Activated naive CD8-positive, alpha-beta T cell treated with anti-CD3 and anti-CD28 coated beads, Interleukin-2, amount 10 ng/mL, durations not matched to agents 7 days and 5 days (primary cell): ENCODE measurements around the gene TSPAN9. TPM values are rescaled to one million over a fixed set of nuclear protein-coding genes. Genes with fewer than 3 reads are reported as not detected.

Source experiments
- ATAC-seq: fragments of 150-1000 bp; cut with Tn5 transposase; one replicate; pipeline ENCODE4 v1.10.0; 2021; ENCODE audit warnings: low read depth, moderate library complexity
- POLR2A ChIA-PET: fragments of 350-600 bp; sonication (Branson Sonifier 250); formaldehyde crosslinking; loops from one replicate; lab custom pipeline; 2021; ENCODE audit warnings: antibody characterized with exemption; lab: Charles Lee
- DNase-seq: peaks from one replicate; pipeline ENCODE4 v3.0.0; 2021
- H3K27ac Mint-ChIP-seq: one replicate; pipeline ENCODE4 v1.8.0; 2022; ENCODE audit warnings: mild to moderate bottlenecking, mixed read lengths
- H3K27me3 Mint-ChIP-seq: one replicate; pipeline ENCODE4 v1.8.0; 2022; ENCODE audit warnings: mild to moderate bottlenecking, moderate library complexity, mixed read lengths
- H3K36me3 Mint-ChIP-seq: one replicate; pipeline ENCODE4 v1.8.0; 2021; ENCODE audit warnings: mild to moderate bottlenecking, mixed read lengths
- H3K4me1 Mint-ChIP-seq: one replicate; pipeline ENCODE4 v1.8.0; 2021; ENCODE audit warnings: mixed read lengths
- H3K4me3 Mint-ChIP-seq: one replicate; pipeline ENCODE4 v1.8.0; 2022; ENCODE audit warnings: mild to moderate bottlenecking, moderate library complexity, mixed read lengths
- H3K9me3 Mint-ChIP-seq: one replicate; pipeline ENCODE4 v1.8.0; 2021; ENCODE audit warnings: mixed read lengths
- total RNA-seq, 2 experiments: library from RNA; stranded (reverse); gene quantifications; one replicate each; pipeline ENCODE4 v1.2.3, GENCODE V29; 2021

TSPAN9 gene
- total RNA-seq, 2 experiments from 2014 or later, result 0.42 to 0.60 TPM

DNA sequence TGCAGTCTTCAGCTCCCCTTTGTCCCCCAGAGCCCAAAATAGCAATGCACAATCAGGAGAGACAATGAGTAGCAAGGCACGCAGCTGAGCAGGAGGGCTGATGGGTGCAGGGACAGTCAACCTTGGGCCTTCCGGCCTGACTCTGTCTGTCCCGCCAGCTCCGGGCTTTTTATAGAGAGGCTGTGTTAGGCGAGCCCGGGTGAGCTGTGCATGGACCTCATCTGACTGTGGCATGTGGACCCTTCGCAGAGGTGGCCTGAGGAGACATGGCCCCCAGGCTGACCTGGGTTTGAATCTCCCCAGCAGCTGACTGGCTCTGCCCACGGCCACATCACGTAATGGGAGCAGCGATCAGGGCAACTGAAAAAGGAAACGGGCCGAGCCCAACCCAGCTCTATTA lies 177.9 kb downstream of the TSPAN9 start:
- DNase-seq (no peak), ATAC-seq (no peak)
- POLR2A ChIA-PET, result no interaction called here
- peaks cover 2% of the 10 kb centered on the region for H3K4me1 Mint-ChIP-seq
- no peak overlapping the region for H3K4me3 Mint-ChIP-seq
- H3K9me3 Mint-ChIP-seq, result no peaks in the 10 kb centered on the region
- no peak overlapping the region for H3K27ac Mint-ChIP-seq
- H3K27me3 Mint-ChIP-seq, result peaks cover 6% of the 10 kb centered on the region
- H3K36me3 Mint-ChIP-seq, result no peaks in the 10 kb centered on the region

DNA sequence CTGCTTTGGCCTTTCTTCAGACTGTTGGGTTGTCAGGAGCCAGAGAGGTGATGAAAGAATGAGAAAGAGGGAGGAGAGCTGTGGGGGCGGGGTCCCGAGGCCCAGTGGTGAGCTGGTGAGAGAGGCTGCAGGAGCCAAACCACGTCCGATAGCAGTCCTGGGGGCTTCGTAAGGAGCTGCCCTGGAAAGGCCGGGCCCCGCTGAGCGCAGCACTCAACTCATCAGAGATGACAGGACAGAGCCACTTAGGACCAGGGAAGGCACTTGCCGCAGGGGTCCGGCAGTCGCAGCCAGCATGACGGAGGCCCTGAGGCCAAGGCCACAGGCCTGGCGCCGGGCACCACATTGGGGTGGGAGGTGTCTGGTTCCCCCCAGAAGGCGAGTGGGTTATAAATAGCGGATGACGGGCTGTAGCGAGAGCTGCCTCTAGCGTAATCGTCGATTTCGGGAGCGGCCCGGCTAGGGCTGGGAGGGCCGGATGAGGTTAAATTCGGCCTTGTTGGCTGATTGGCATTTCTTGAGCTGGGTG lies 179.0 kb downstream of the TSPAN9 start:
- Mint-ChIP-seq H3K4me3 (no peak overlapping the region), H3K36me3 (no peaks in the 10 kb centered on the region), H3K27me3 (no peaks in the 10 kb centered on the region), H3K4me1 (no peaks in the 10 kb centered on the region), H3K27ac (no peak overlapping the region), H3K9me3 (no peaks in the 10 kb centered on the region)
- POLR2A ChIA-PET, result no interaction called here
- ATAC-seq (no peak), DNase-seq (no peak)

DNA sequence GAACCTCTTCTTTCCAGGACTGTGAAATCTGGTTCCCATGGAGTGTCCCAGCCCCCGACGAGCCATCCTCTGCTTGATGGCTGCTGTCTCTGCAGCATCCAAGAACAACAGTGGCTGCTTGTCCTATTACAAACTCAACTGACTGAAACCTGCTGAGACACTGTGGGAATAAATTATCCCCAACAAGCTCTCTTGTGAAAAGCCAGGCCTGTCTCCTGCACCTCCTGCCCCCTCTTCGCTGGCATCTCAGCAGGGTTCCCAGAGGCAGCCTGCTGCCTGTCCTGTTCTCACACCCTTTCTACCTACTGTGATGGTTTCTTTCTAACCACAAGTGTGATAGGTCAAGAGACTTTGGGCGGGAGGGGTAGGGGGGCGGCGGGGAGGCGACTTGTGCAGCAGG lies 180.2 kb downstream of the TSPAN9 start:
- DNase-seq (no peak), ATAC-seq (no peak)
- Mint-ChIP-seq H3K9me3 (no peaks in the 10 kb centered on the region), H3K4me1 (no peaks in the 10 kb centered on the region), H3K27me3 (no peaks in the 10 kb centered on the region), H3K27ac (no peak overlapping the region), H3K36me3 (no peaks in the 10 kb centered on the region), H3K4me3 (no peak overlapping the region)
- POLR2A ChIA-PET, result no interaction called here

DNA sequence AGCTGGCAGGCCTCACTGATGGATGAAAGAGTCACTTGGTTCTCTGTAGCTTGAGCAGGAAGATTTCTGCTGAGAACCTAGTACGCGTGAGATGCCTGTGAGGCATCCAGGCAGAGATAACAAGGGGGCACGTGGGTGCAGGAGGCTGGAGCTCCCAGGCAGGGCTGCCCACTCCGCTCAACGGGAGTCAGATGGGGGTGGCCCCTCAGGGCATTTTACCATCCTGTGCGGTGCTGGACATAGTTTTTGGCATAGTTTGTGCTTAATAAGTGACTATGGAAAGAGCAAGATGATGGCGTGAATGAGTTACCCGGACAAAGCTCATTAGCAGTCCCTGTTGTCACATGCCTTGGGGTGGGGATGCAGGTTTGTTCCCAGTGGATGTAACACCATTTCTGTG lies 182.8 kb downstream of the TSPAN9 start:
- Mint-ChIP-seq H3K36me3 (no peaks in the 10 kb centered on the region), H3K4me3 (no peak overlapping the region), H3K9me3 (no peaks in the 10 kb centered on the region), H3K27ac (no peak overlapping the region), H3K27me3 (no peaks in the 10 kb centered on the region), H3K4me1 (no peaks in the 10 kb centered on the region)
- POLR2A ChIA-PET, result no interaction called here
- ATAC-seq (no peak), DNase-seq (no peak)

DNA sequence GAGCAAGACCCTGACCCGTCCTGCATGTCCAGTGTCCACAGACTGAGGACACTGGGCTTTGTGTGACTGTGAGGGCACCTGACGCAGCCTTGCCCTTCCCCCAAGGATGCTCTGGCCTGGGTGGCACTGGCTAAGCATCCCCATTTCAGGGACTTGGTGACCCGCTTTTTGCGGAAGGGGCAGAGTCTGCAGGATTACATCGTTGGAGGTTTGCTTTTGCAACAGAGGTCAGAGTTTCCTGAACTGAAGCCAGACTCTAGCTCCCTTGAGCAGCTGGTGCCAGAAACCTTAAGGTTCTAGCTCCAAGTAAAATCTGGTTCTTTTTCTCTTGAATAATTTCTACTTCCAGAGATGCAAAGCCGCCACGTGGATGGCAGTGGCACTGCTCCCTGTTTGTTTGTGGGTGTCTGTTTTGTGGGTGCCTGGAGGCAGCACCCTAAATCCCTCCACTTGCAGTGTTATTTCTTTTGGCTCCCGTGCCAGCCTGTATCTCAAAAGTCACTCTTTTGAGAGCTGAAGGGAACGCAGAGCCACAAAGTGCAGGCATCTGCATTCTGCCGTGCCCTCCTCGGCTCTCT lies 184.7 kb downstream of the TSPAN9 start:
- H3K4me1 Mint-ChIP-seq, result no peaks in the 10 kb centered on the region
- POLR2A ChIA-PET, result no interaction called here
- no peak overlapping the region for H3K27ac Mint-ChIP-seq
- H3K9me3 Mint-ChIP-seq, result no peaks in the 10 kb centered on the region
- H3K36me3 Mint-ChIP-seq, result no peaks in the 10 kb centered on the region
- H3K4me3 Mint-ChIP-seq, result no peak overlapping the region
- DNase-seq (no peak), ATAC-seq (no peak)
- H3K27me3 Mint-ChIP-seq, result peaks cover 1% of the 10 kb centered on the region

DNA sequence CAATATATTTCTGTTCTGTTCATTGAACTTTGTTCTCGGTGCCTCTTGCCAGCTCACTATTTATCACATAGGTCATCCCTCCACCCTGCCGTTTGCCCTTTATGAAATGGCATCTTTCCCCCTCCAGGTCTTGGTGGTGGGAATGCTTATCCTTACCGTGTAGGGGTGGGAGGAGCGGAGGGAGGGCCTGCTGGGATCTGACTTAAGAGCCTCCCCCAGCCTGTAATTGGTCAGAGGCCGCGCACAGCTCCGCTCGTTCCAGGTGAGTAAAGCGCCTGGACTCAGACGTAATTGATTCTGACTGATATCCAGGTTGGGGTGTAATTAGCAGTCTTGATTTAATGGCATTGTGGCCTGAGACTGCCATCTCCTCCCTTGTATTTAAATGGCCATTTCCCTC lies 185.3 kb downstream of the TSPAN9 start:
- no peaks in the 10 kb centered on the region for H3K36me3 Mint-ChIP-seq
- POLR2A ChIA-PET, result no interaction called here
- H3K9me3 Mint-ChIP-seq, result no peaks in the 10 kb centered on the region
- no peak overlapping the region for H3K27ac Mint-ChIP-seq
- DNase-seq (no peak), ATAC-seq (no peak)
- peaks cover 1% of the 10 kb centered on the region for H3K27me3 Mint-ChIP-seq
- no peaks in the 10 kb centered on the region for H3K4me1 Mint-ChIP-seq
- H3K4me3 Mint-ChIP-seq, result no peak overlapping the region

DNA sequence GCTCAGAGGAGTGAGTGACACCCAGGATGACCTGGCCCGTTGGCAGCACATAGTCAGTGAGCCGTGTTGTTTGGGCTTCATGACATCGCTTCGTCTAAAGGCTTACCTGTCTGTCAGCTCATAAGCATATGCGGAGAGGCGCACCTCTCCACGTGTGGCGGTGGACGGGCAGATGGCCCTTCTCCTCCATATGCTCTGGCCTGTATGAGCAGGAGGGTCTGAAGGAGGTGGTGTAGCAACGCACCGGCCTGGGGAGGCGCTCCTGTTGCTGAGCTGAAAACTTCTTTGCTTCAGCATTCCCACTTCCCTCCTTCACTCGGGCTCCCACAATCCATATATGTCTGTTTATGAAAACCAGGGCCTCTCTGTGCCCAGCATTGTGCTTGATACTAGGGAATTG lies 186.1 kb downstream of the TSPAN9 start:
- H3K36me3 Mint-ChIP-seq, result no peaks in the 10 kb centered on the region
- DNase-seq, result no peak
- H3K27ac Mint-ChIP-seq, result no peak overlapping the region
- peaks cover 1% of the 10 kb centered on the region for H3K27me3 Mint-ChIP-seq
- no peak for ATAC-seq
- H3K4me1 Mint-ChIP-seq, result no peaks in the 10 kb centered on the region
- no peaks in the 10 kb centered on the region for H3K9me3 Mint-ChIP-seq
- POLR2A ChIA-PET, result no interaction called here
- no peak overlapping the region for H3K4me3 Mint-ChIP-seq

DNA sequence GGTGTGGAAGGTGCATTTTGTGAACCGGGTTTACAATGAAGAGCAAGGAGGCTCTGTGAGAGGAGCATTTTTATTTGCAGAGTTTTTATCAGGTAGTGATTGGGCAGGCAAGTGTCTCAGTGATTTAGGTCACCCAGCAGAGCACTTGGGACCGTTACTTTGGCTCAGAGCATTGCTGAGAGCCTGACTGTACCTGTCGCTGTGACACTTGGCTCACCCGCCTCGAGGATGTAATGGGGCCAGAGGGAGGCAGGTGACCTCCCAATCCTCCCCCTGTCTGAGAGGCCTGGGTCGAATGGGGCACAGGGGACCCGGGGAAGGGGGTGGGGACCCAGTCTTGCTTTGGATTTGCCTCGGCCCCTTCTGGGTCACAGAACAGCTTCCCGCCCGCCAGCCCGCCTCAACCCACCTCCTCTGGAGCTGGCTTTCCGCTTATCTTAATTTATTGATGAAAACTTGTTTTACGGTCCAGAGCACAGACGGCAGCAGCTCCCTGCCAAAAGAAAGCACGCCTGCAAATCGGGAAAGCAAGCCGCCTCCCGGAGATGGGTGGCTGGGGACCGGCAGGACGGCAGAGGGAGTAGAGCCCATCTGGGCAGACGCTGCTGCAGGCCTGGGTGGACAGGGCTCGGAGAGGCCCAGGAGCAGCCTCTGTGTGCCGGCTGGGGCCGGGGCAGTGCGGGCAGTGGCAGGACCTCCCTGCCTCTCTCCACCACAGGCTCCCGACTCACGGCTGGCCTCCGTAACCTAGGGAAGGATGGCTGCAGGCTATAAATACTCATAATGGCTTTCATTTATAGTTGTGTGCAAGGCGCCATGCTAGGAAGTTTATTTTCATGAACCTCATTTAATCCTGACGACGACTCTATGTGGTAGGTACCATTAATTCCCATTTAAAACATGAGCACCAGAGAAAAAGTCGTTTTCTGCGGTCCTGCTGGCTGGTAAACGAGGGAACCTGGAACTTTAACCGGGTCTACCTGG lies 187.1 kb downstream of the TSPAN9 start:
- DNase-seq (no peak), ATAC-seq (no peak)
- Mint-ChIP-seq H3K27me3 (peaks cover 1% of the 10 kb centered on the region), H3K27ac (no peak overlapping the region), H3K4me3 (no peak overlapping the region), H3K4me1 (no peaks in the 10 kb centered on the region), H3K9me3 (no peaks in the 10 kb centered on the region), H3K36me3 (no peaks in the 10 kb centered on the region)
- POLR2A ChIA-PET, result no interaction called here

DNA sequence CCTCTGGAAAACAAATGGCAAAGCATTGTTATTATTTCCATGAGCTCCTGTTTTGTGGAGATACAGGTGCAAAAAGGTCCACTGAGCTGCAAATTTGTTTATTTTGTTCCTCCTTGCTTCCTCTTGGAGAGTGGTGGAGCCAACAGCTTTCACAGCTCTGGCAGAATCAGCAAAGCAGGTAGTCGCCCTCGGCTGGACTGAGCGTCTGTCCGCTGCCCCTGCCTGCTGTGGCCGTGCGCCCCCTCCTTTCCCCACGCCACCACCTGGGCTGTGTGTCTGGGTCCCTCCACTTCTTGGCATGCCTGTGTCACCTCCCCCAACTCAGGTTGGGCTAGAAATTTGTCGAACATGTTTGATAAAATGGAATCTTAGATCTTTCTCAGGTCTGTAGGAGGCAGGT lies 188.2 kb downstream of the TSPAN9 start:
- H3K4me3 Mint-ChIP-seq, result no peak overlapping the region
- ATAC-seq (no peak), DNase-seq (no peak)
- POLR2A ChIA-PET, result no interaction called here
- peaks cover 3% of the 10 kb centered on the region for H3K27me3 Mint-ChIP-seq
- H3K4me1 Mint-ChIP-seq, result no peaks in the 10 kb centered on the region
- H3K27ac Mint-ChIP-seq, result no peak overlapping the region
- no peaks in the 10 kb centered on the region for H3K9me3 Mint-ChIP-seq
- no peaks in the 10 kb centered on the region for H3K36me3 Mint-ChIP-seq

DNA sequence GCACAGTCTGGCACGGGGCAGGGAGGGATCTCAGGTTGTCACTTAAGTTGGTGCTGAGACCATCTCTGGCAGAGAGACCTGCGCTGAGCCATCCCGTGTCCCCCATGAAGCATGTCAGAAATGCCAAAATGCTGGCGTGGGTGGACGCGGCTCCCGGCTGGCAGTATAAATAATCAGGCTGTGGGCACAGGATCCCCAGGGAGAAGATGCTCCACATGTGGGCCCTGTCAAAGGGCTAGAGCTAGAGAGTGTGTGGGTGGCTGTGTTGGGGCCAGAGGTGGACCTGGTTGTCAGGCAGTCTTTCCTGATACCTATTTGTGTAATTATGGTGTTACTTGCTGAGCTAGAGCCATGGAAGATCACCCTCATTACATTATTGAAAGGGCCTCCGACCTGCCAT lies 189.5 kb downstream of the TSPAN9 start:
- no peak overlapping the region for H3K4me3 Mint-ChIP-seq
- H3K27ac Mint-ChIP-seq, result no peak overlapping the region
- H3K4me1 Mint-ChIP-seq, result no peaks in the 10 kb centered on the region
- no peaks in the 10 kb centered on the region for H3K36me3 Mint-ChIP-seq
- ATAC-seq, result no peak
- no peak for DNase-seq
- peaks cover 3% of the 10 kb centered on the region for H3K27me3 Mint-ChIP-seq
- no peaks in the 10 kb centered on the region for H3K9me3 Mint-ChIP-seq
- POLR2A ChIA-PET, result no interaction called here

DNA sequence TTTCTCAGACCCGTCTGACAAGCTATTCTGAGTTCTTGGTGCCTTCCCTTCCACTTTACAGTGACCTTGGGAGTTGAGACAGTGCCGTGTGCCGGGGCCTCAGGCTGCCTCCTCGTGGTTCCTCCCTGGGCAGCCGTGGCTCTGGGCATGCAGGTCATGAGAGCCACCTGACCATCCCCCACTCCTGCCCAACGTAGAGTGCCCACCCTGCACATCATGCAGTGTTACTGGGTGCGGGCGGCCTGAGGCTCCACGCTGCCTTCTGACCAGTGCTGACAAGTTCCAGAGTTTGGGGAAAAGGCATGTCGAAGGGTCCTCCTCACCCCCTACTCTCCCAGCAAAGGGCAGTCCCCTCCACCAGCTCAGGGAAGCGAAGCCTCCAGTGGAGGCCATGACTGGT lies 190.5 kb downstream of the TSPAN9 start:
- no peak overlapping the region for H3K4me3 Mint-ChIP-seq
- DNase-seq, result no peak

DNA sequence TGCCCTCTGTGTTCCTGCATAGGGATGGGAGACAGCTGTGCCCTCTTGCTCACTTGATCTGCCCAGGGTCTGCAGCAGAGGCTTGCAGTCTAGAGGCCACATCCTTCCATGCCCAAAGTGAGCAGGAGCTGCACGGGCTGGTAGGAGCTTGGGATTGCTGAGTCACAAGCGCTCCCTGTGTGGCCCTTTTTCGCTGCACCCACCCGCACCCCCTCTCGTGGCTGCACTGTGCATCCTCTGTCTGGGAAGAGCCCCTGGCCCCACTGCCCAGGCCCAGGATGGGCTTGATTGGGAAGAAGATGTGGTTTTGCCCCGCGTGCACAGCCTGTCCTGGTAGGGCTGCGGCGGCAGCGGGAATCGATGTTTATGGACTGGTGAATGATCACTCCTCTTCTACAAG lies 192.4 kb downstream of the TSPAN9 start:
- no peaks in the 10 kb centered on the region for H3K9me3 Mint-ChIP-seq
- POLR2A ChIA-PET, result no interaction called here
- H3K27me3 Mint-ChIP-seq, result peaks cover 3% of the 10 kb centered on the region
- H3K36me3 Mint-ChIP-seq, result no peaks in the 10 kb centered on the region
- DNase-seq (no peak), ATAC-seq (no peak)
- H3K4me1 Mint-ChIP-seq, result no peaks in the 10 kb centered on the region
- no peak overlapping the region for H3K27ac Mint-ChIP-seq
- H3K4me3 Mint-ChIP-seq, result no peak overlapping the region

More for the DNA sequence above, 190.5 kb downstream of the TSPAN9 start:
- Mint-ChIP-seq H3K36me3 (no peaks in the 10 kb centered on the region), H3K27me3 (peaks cover 3% of the 10 kb centered on the region), H3K9me3 (no peaks in the 10 kb centered on the region), H3K4me1 (no peaks in the 10 kb centered on the region), H3K27ac (no peak overlapping the region)
- no peak for ATAC-seq
- POLR2A ChIA-PET, result no interaction called here

DNA sequence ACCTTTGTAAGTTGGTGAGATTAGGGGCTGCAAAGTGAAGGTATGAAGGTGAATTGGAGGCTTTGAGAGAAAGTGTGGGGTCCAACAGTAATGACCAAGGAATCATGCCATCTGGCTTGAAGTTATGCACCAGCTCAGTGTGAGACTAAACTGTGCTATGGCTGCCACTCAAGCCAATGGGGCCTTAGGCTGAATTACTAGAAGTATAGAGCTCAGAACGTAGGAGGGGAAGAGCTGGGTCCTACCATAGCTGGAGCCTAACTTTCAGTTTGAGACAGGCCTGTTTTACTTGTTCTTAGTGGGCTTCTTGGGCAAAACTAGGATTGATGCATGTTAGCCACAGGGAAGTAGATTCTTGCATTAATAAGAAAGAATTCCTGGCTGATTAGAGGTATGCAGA lies 194.0 kb downstream of the TSPAN9 start:
- no peaks in the 10 kb centered on the region for H3K4me1 Mint-ChIP-seq
- no peak overlapping the region for H3K4me3 Mint-ChIP-seq
- peaks cover 3% of the 10 kb centered on the region for H3K27me3 Mint-ChIP-seq
- no peak for ATAC-seq
- no peaks in the 10 kb centered on the region for H3K36me3 Mint-ChIP-seq
- H3K27ac Mint-ChIP-seq, result no peak overlapping the region
- no peak for DNase-seq
- POLR2A ChIA-PET, result no interaction called here
- H3K9me3 Mint-ChIP-seq, result no peaks in the 10 kb centered on the region

DNA sequence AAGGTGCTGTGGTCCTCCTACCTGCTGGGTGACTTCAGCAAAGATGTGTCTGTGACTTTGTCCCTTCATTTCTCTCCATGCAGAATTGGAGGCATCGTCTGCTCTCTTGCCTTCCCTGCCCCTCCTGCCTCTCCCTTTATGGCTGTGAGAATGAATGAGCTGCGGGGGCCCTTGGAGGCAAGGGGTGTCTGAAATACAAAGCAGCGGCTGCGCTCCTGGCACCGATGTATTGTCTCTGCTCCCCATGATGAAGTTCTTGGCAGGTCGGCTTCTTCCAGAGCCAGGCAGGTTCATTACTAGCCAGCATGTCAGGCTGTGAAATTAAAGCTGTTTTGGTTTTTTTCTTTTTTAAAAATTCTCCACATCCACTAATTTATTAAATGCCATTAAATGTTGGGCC lies 194.5 kb downstream of the TSPAN9 start:
- POLR2A ChIA-PET, result no interaction called here
- Mint-ChIP-seq H3K36me3 (no peaks in the 10 kb centered on the region), H3K27me3 (peaks cover 3% of the 10 kb centered on the region), H3K27ac (no peak overlapping the region), H3K4me3 (no peak overlapping the region), H3K9me3 (no peaks in the 10 kb centered on the region), H3K4me1 (no peaks in the 10 kb centered on the region)
- DNase-seq (no peak), ATAC-seq (no peak)
